HS-27A (cell line): Measurements from ENCODE around the gene PAPSS2.
"Not testable (repeated sequence)": the region's sequence is repeated elsewhere in the genome, so short reads cannot be mapped to it uniquely, and the experiment has no call there.

Experiments used
- DNase-seq: peaks from one replicate; pipeline ENCODE4 v3.0.0-alpha.2; 2012; ENCODE audit warnings: low read depth, missing footprints

The PAPSS2 gene

DNA sequence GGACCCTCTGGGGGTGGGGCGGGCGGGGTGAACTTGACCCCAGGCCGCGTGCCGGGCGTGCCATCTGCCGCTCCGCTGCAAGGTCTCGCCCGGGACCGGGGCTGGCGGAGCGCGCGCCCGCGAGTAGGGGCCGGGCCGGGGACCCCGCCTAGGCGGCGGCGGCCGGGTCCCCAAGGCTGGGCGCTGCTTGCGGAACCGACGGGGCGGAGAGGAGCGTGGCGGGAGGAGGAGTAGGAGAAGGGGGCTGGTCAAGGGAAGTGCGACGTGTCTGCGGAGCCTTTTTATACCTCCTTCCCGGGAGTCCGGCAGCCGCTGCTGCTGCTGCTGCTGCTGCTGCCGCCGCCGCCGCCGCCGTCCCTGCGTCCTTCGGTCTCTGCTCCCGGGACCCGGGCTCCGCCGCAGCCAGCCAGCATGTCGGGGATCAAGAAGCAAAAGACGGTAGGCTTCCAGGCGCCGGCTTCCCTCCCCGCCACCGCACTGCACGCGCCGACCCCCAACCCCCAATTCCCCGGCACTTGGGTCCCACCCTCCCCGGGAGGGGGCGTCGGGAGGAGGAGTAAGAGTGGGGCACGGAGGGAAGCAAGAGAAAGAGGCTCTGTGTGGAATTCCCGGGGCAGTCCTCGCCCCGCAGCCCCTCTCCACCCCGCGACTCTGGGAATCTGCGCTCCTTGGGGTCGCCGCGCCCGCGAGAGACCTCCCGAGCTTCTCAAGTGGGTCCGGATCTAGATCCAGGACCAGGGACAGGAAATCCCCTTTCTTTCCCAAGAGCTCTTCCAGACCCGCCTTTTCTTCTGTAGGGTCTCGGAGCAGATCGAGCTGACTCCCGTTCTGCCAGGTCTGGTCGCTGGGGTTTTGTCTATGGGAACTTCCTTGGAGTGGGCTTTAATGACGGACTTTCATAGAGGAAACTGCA lies at the start of gene PAPSS2:
Gene PAPSS2 (plus strand): TSS at position 308 of the 913 bp plus-strand sequence. CDS start 104 bp downstream, at position 412.
- no peak for DNase-seq

DNA sequence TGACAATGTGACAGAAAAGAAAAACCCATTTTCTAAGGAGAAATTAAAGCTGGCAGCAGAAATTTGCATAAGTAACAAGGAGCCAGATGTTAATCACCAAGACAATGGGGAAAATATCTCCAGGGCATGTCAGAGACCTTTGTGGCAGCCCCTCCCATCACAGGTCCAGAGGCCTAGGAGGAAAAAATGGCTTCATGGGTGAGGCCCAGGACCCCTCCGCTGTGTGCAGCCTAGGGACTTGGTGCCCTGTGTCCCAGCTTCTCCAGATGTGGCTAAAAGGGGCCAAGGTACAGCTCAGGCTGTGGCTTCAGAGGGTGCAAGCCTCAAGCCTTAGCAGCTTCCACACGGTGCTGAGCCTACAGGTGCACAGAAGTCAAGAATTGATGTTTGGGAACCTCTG lies 48.3 kb upstream of the PAPSS2 start:
- not testable (repeated sequence) for DNase-seq

DNA sequence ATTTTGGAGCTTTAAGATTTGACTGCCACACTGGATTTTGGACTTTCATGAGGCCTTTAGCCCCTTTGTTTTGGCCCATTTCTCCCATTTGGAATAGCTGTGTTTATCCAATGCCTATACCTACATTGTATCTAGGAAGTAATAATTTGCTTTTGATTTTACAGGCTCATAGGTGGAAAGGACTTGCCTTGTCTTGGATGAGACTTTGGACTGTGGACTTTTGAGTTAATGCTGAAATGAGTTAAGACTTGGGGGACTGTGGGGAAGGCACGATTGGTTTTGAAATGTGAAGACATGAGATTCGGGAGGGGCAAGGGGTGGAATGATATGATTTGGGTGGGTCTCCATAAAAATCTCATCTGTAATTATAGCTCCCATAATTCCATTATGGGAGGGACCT lies 47.6 kb upstream of the PAPSS2 start:
- no peak for DNase-seq

DNA sequence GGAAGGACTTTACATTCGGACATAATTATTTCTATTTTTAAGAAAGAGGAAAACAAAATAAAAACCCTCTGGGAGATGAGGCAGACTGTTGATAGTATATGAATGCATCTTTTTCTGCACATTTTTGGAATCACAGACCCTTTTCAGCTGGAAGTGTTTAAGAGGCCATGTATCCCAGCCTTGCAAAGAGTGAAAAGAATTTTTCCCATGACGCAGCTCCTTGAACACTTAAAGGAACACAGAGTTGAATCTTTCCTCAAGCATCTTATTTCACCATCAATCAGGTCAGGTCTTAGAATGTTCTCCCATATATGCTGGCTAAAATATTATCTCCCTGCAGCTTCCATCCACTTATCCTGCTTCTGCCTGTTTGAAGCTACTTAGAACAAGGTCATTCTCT lies 45.9 kb upstream of the PAPSS2 start:
- no peak for DNase-seq

DNA sequence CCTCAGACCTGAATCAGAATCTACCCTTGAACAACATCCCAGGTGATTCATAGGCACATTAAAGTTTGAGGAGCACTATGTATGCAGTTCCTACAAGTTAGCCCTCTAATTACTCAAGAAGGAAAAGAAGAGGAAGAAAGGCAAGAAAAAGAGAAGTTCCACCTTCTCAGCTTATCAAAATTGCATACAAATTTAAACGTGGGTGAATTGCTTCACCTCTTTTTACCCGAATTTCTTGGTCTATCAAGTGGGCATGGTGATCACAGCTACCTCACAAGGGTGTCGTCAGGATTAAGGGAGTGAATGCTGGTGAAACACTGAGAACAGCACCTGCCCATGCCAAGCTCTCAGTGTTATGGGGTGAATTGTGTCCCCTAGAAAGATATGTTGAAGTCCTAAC lies 43.8 kb upstream of the PAPSS2 start:
- DNase-seq: no peak

DNA sequence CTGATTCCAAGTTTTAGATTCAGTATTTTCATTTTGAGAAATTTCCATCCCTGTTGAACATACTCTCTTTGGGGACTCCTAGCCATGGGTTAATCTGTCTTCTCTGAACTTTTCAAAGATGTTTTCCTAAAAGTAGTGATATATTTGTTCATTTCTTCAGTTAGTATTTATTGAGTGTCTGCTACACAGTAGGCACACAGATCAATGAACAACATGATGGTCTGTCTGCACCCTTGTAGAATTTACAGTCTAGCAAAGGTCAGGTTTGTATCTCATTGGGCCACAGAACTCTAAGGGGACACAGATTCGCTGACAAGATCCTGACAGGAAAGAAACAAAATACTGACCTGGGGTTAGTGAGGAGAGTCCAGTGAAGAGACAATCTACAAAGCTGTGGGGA lies 42.2 kb upstream of the PAPSS2 start:
- no peak for DNase-seq

DNA sequence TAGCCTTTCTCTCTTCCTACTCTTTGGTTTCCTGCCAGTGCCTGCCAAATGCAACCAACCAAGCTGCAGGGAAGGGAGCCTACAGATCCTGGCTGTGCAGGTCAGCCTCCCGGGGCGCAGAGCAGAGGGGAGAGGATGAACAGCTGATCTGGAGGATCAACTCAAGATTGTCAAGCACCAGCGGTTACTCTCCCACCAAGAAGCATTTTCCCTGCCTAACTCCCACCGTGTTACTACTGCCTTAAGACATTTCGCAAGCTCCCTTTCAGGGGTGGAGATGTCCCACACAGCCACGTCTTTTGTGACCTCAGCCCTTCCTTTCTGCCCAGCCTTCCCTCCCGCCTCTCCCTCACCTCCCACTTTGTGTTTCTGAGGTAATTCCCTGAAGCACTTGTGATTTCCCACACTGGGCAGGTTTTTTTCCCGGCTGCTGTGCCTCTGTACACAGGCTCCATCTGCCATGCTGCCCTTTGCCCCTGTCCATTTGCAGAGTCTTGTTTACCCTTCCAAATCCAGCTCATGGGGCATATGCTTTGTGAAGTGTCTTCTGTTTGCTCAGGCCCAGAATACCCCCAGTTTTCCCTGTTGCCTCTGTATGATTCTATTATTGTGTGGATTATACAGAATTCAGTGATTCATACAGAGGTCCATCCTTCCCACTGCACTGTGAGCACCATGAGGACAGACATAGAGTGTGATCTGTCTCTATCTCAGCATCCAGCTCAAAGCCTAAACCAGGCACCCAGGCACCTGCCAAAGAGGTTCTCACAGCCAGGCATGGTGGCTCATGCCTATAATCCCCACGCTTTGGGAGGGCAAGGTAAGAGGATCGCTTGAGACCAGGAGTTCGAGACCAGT lies 40.9 kb upstream of the PAPSS2 start:
- no peak for DNase-seq

DNA sequence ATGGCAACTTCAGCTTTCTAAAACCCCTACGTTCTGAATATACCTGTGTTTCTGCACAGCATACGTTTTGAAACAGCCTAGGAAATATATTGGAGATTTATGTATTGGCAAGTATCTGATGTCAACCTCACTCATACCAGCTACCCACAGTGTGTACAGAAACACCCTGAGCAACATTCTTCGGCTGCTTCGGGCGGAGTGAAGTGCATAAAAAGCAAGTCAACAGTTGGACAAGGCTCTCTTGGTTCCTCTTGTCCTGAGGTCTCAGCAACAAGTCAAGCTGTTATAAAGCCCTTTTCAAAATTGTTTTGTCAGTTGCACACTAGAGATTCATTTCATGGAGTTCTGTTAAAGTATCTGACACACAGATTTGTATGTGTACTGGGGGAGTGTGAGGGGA lies 40.0 kb upstream of the PAPSS2 start:
- no peak for DNase-seq

DNA sequence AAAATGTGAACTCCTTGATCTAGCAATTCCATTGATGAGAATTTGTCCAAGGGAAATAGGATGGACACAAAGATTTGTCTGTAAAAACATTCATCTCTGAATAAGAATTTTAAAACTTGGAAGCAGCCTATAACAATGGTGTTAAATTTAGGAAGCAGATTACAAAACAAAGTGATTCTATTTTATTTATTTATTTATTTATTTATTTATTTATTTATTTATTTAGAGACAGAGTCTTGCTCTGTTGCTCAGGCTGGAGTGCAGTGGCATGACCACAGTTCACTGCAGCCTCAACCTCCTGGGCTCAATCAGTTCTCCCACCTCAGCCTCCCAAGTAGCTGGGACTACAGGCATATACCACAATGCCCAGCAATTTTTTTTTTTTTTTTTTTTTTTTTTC lies 38.2 kb upstream of the PAPSS2 start:
- not testable (repeated sequence) for DNase-seq

DNA sequence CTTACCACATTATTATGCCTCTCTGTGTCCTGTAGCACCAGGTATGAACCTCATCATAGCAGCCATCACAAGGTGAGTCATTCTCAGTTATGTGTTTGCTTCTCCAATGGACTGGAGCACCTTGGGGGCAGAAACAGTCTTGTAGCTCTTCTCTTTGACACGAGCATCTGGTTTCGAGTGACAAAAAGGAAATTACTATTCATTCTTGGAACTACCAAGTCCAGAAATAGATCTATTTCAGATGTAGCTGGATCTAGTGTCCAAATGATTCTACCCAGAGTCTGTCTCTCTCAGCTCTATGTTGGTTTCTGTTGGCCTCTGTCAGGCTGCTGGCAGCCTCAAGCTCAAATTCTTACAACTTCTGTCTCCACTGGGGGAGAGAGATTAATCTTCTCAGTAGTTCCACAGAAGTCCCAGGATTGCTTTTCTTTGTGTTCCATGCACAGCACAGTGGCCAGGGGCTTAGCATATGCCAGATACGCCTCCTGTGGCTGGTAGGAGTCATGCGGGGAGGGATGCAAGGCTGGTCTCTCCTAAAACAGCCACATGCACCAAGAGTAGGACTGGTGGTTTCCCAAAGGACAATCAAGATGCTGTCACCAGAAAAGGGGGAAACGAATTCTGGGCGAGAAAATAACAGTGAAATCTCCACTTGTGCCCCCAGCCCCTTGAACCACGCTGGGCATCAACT lies 37.2 kb upstream of the PAPSS2 start:
- DNase-seq: no peak

DNA sequence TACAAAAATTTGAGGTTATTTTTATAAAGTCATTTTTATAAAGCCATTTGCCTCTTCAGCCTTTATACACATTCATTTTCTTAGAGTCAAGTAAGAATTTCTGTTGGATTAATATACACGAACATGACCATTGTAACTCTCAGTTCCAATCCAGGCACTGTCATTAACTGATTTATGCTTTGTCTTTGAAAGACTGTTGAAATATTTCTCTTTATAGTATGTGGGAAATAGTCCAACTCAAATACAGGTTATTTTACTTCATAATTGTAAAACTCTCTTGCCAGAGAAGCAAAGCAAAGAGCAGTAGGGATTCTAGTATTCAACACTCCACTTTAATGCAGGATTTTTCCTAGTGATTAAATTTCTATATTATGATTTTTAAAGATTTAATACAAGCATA lies 36.5 kb upstream of the PAPSS2 start:
- DNase-seq: no peak

DNA sequence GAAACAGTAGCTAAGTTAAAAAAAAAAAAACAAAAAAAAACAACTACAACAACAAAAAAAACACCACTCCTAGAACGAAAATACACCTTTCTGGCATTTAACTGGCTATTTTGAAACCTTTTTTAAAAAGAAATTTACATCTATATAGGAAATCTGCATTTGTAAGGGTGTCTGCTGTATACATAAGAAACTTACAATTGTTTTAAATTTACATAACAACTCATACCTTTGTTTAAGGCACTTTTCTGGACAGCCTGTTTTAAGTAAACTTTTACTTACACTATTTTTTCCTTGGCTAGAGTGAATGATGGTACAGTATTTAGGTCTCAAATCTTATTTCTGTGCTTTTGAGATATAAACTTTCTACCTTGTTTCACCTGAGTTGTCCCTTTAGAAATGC lies 34.0 kb upstream of the PAPSS2 start:
- DNase-seq: no peak

DNA sequence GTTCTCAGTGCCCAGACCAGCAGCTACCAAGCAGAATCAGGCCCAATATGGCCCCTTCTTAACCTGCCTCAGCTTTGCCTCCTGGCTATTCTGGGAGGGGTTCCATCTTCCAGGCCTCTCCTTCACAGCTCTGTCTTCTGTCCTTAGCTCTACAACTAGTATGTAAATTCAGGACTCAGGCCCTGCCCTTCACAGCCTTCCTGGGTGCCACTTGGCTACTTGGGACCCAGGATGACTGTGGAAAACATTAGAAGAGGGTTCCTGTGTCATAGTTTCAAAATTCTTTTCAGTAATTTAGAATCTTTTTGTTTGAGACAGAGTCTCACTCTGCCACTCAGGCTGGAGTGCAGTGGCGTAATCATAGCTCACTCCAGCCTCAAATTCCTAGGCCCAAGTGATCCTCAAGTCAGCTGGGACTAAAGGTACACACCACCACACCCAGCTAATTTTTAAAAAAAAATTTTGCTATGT lies 33.2 kb upstream of the PAPSS2 start:
- DNase-seq: no peak

DNA sequence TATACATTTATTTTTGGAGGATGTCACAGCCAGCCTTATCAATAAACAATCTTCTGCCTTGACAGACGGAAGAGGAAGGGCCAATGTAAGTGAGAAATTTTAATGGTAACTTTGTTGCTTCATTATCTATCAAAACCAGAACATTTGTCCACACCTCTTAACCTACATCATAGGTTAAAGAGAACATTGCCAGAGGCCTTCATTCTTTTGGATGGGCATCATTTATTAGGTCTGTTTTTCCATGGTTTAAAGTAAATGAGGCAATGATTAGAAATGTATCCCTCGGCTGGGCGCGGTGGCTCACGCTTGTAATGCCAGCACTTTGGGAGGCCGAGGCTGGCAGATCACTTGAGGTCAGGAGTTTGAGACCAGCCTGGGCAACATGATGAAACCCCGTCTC lies 29.5 kb upstream of the PAPSS2 start:
- DNase-seq: no peak

DNA sequence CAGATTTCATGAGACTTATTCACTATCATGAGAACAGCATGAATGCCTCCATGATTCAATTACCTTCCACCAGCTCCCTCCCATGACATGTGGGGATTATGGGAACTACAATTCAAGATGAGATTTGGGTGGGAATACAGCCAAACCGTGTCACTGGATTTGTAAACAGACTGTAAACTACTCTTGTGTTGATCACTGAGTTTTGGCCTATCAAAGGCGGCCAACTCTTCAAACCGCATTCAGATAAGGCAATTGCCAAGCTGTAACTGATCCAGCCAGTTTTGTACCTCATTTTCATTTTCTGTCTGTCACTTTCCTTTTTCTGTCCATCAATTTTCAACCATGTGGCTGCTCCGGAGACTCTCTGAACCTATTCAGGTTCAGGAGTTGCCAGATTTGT lies 27.2 kb upstream of the PAPSS2 start:
- DNase-seq: no peak

DNA sequence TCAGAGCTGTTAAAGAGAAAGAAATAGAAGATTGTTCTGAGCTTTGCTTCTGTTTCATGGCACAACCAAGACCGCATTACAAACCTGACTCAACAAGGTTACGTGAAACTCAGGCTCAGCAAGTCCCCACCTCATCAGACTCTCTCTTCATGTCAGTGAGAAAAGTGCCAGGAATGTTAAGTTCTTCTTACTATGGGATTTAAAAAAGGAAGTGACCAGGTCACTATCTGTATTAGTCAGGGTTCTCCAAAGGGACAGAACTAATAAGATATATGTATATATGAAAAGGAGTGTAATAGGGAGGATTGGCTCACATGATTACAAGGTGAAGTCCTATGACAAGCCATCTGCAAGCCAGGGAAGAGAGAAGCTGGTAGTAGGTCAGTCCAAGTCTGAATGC lies 25.4 kb upstream of the PAPSS2 start:
- no peak for DNase-seq

DNA sequence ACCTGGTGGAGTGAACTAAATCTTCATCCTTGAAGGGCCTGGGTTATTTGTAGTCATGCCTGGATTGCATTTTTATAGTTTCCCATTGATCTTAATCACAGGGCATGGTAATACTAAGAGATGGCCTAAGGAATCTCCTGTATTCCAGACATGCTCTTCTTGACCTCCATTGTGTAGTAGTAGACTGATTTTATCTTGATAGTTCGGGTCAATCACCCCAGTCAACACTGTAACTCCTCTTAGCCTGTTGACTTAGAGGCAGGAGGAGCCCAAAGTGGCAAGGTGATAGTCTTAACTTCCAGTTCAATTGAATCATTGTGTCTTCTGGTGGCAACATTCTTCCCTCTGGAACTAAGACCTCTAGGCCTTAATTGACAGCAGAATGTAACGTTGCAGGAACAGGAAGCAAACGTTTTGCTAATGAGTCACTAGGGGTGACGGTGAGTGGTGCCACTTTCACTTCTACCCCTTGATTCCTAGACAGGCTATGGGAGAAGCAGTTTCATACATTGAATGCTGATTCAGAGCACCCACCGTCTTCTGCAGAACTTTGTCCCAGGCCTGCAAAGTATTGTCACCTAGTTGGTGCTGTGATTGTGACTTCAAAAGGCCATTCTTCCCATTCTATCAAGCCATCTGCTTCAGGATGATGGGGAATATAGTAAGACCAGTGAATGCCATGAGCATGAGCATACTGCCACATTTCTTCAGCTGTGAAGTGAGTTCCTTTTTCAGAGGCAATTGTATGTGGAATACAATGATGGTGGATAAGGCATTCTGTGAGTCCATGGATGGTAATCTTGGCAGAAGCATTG lies 24.0 kb upstream of the PAPSS2 start:
- DNase-seq: no peak

DNA sequence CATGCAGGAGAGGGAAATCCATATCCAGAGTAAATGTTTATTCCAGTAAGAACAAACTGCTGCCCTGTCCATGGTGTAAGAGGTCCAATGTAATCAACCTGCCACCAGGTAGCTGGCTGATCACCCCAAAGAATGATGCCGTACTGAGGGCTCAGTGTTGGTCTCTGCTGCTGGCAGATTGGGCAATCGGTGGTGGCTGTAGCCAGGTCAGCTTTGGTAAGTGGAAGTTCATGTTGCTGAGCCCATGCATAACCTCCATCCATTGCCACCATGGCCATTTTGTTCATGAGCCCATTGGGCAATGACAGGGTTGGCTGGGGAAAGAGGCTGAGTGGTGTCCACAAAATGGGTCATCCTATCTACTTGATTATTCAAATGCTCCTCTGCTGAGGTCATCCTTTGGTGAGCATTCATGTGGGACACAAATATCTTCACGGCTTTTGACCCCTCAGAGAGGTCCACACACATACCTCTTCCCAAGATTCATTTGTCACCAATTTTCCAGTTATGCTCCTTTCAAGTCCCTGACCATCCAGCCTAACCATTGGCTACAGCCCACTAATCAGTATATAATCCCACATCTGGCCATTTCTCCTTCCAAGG lies 23.3 kb upstream of the PAPSS2 start:
- DNase-seq: no peak

DNA sequence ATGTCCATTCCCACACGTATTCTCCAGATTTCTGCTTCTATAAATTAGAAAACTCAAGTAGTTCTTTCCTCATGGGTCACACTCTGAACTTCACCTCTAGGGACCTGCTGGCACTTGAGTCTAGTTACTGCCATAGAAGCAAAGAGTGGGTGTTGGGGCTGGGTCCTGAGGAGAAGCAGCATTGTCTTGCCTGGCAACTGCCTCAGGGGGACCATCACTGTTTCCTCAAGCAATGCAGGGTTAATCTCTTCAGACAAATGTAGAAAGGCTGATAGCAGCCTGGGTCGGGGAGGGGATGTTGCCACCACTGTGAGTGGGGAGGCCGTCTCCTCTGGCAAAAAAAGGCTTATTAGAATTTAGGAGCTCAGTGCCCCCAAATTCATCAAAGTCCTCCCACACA lies 20.2 kb upstream of the PAPSS2 start:
- DNase-seq: no peak

DNA sequence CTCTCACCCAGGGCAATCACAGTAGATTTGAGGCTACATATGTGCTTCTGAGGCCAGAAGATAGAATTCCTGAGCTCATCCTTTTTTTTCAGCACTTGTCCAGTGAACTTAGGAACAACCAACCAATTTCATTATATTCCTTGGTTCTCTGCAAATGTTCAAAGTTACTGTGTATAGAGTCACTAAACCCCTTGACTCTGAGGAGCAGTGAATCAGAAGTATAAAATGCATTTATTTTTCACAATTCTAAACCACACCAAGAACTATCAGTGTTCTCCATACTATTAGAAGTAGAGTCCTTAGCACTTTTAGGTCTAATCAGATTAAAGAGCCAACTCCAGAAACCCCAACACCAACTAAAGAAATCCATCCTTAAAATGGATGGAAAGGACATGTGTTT lies 19.6 kb upstream of the PAPSS2 start:
- no peak for DNase-seq

DNA sequence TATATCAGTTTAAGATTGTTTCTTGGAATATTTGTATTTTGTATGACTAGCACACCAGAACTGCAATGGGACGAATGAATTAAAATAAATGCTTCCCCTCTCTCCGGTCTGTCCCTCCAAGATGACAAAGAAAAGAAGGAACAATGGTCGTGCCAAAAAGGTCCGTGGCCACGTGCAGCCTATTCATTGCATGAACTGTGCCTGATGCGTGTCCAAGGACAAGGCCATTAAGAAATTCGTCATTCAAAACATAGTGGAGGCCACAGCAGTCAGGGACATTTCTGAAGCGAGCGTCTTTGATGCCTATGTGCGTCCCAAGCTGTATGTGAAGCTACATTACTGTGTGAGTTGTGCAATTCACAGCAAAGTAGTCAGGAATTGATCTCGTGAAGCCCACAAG lies 17.2 kb upstream of the PAPSS2 start:
- no peak for DNase-seq
